SH-SY5Y (cell line): ENCODE measurements around the gene UCP1.
A peak's percentile ranks its signal among the peaks of the same experiment; 100 is the strongest.

ENCODE experiments used
- GATA2 ChIP-seq: IDR thresholded peaks from 2 replicates; pipeline ENCODE4 v1.6.1; 2011; ENCODE audit warnings: mild to moderate bottlenecking, low read depth, low read length
- GATA3 ChIP-seq: IDR thresholded peaks from 2 replicates; pipeline ENCODE4 v1.6.1; 2011; ENCODE audit warnings: low read depth, mild to moderate bottlenecking, low read length, moderate library complexity

The UCP1 gene

GRCh38 chr4:140579278-140579677 lies 10.5 kb upstream of the UCP1 start:
- TF ChIP-seq GATA2 = no peak
- no peak for TF ChIP-seq GATA3

GRCh38 chr4:140575489-140575888 lies 6.7 kb upstream of the UCP1 start:
- TF ChIP-seq GATA2 (no peak), GATA3 (no peak)

GRCh38 chr4:140571620-140572019 lies 2.9 kb upstream of the UCP1 start:
- no peak for TF ChIP-seq GATA2
- no peak for TF ChIP-seq GATA3

DNA sequence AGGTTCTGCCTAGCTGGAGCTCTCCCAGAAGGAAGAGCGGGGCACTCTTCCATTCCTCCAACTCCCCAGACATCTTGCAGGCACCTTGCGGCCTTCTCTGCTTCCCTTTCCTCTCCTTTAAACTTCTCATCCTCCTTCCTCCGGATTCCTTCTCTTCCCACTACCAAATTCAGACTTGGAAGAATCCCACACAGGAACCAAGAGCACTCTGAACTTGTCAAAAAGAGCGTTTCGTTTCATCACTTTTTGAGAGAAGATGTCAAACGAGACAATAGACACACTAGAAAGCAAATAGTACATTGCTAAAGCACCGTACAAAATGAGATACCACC lies 512 bp upstream of the UCP1 start:
- TF ChIP-seq GATA3 (no peak), GATA2 (no peak)

- TF ChIP-seq GATA3 (no peak), GATA2 (no peak)
These were observed 9.1 kb downstream of the UCP1 start for GRCh38 chr4:140559696-140560095.

DNA sequence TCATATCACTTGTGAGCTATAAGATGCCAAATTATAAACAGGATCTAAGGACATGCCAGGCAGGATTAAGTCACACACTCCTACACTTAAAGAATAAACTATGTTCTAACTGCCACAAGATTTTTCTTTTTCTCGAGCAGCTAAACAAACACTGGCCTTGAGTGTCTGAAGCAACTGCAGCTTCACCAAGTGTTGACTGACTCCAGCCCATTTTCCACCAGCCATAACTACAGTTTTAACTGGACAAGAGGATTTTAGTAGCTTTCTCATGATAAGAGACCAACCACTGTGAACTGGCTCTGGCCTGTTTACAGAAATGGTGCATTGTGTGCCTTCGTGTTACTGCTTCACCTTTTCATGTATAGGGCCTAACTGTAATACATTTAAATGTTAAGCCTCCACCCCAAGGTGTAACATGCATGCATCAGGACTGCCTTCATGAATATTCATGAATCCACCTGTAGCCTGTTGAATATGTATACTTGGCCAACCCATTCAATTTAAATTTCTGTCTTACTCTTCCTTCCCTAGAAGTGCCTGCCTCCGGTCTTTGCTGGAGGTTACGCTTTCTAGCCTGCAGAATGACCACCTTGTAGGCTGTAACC lies 10.8 kb downstream of the UCP1 start:
- no peak for TF ChIP-seq GATA2
- no peak for TF ChIP-seq GATA3

- TF ChIP-seq GATA3 = no peak
- TF ChIP-seq GATA2 = no peak
These were observed 12.2 kb downstream of the UCP1 start for GRCh38 chr4:140556372-140557085.

GRCh38 chr4:140533951-140534480 lies 34.7 kb downstream of the UCP1 start:
- TF ChIP-seq GATA3 (no peak), GATA2 (no peak)

GRCh38 chr4:140529434-140529833 lies 39.3 kb downstream of the UCP1 start:
- TF ChIP-seq GATA3 (no peak; the same call in 1 of the 2 replicates), GATA2 (peak; percentile 52; the same call in 1 of the 2 replicates)

DNA sequence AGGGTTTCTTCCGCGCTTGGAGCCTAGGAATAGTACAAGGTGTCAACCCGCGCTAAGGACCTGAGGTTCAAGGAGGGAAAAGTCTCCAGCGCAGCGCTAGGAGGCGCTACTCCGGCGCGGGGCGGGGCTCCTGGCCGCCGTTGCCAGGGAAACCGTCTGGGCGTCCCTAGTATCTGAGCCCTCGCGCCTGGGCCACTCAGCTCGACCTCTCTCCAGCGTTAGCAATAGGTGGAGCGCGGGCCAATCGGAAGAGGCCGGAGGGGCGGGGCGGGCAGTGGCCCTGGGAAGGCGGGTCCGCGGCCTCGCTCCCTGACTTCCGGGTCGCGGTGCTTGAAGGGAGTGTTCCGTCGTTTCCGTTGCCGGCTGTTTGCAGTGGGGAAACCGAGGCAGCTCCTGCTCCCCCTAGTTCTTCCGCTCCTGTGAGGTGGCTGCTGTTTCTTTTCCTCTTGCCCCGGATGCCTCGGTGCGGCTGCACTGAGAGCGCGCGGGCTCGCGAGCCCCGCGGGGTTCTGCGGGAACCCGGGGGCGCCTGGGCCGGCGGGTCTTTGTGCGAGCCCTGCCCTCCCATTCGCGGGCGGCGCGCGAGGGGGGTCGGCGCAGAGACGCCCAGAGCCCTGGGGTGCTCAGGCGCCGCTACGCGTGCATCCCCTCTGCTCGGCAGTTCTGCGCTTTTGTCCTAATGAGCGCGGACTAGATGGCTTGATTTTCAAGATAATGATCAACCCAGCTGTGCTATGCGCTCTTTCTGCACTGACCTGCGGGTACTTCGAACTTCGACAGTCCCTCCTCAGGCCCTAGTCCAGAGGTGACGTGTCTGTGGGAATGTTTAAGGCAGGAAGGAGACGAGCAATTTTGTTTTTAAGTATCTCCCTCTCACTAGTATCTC lies 44.7 kb downstream of the UCP1 start, which contains the start of gene ELMOD2:
ELMOD2 (plus strand) TSS at position 312 of the 886 bp plus-strand sequence. CDS start 1,261 bp downstream, outside the sequence.
- TF ChIP-seq GATA2 (peak; percentile 95), GATA3 (peak; percentile 65)

DNA sequence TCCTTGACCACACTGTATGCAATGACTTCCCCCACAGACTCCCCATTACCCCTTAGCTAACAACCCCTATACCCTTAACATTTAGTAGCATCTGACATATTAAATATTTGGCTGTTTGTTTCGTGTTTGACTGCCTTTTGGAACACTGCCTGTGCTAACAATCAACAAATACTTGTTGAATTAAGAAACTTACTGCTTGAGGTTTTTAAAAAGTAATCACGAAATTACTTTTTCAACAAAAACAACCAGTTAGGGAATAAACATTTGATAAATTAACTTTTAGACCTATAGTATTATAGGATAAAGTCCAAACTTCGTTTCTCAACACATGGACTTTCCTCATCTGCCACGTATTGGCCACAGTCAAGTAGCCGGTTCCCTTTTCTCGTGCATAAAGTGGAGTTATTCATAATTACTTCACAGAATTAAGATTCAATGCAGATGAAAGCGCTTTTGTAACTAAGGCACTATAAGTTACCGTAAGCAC lies 45.3 kb downstream of the UCP1 start:
- no peak for TF ChIP-seq GATA3
- no peak for TF ChIP-seq GATA2

DNA sequence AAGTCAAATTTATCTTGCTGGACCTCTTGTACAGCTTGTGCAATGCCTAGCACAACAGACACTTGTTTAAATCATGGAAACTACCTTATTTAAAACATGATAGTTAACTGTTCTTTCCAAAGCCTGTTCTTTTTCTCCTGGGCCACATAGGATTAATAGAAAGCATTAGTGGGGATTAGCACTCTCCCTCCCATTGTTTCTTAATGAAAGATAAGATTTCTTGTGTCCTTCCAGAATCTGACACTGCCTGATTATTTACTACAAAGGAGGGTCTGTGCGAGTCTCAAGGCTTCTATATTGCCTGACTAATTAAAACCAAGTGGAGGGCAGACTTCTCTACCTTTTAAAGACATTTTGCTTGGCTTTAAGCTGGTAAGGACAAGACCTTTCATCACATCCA lies 53.3 kb downstream of the UCP1 start:
- TF ChIP-seq GATA2 (no peak), GATA3 (no peak)
